Spleen (tissue), 11 donors: ENCODE data around the gene RAB43. TPM values are rescaled to one million over a fixed set of nuclear protein-coding genes. Genes with fewer than 3 reads are reported as not detected.

ENCODE experiments used
- DNase-seq: peaks from one replicate; pipeline ENCODE4 v3.0.0-alpha.2; 2020
- H3K27ac ChIP-seq, 8 donors: fragments of 200-600 bp; sonication (generic) in 7 of 8; 1 replicate in 4 of 8; 2 replicates in 4 of 8; pipeline versions ENCODE4 v1.5.0 to v1.8.0; 2016 to 2021; ENCODE audit warnings: inconsistent platforms in 4 of 8, mild to moderate bottlenecking in 4 of 8, moderate library complexity in 1 of 8
- H3K27me3 ChIP-seq, 7 donors: fragments of 200-600 bp; sonication (generic) in 6 of 7; replicated peaks in 1 of 7; 1 replicate in 4 of 7; 2 replicates in 3 of 7; pipeline versions ENCODE4 v1.5.0 to v1.8.0; 2016 to 2021; ENCODE audit warnings: inconsistent platforms in 3 of 7, mild to moderate bottlenecking in 1 of 7
- H3K36me3 ChIP-seq, 6 donors: fragments of 200-600 bp; sonication (generic) in 5 of 6; 1 replicate in 4 of 6; 2 replicates in 2 of 6; pipeline versions ENCODE4 v1.5.0 to v1.8.0; 2016 to 2021; ENCODE audit warnings: inconsistent platforms in 2 of 6
- H3K4me1 ChIP-seq, 6 donors: fragments of 200-600 bp; sonication (generic) in 5 of 6; 1 replicate in 3 of 6; 2 replicates in 3 of 6; pipeline versions ENCODE4 v1.5.0 to v1.8.0; 2016 to 2021; ENCODE audit warnings: inconsistent platforms in 3 of 6
- H3K4me3 ChIP-seq, 8 donors: fragments of 200-600 bp; sonication (generic) in 7 of 8; 1 replicate in 4 of 8; 2 replicates in 4 of 8; pipeline versions ENCODE4 v1.5.0 to v1.8.0; 2016 to 2021; ENCODE audit warnings: inconsistent platforms in 4 of 8, mild to moderate bottlenecking in 4 of 8, moderate library complexity in 2 of 8
- H3K9me3 ChIP-seq, 8 donors: fragments of 200-600 bp; sonication (generic) in 7 of 8; 1 replicate in 4 of 8; 2 replicates in 4 of 8; pipeline versions ENCODE4 v1.5.0 to v1.8.0; 2016 to 2021; ENCODE audit warnings: inconsistent platforms in 4 of 8
- CTCF ChIP-seq, 11 experiments: fragments of 200-600 bp in 7 of 11; fragments of 450-650 bp in 4 of 11; sonication (generic) in 4 of 11; IDR thresholded peaks in 8 of 11; conservative IDR thresholded peaks in 3 of 11; 1 replicate in 7 of 11; 2 replicates in 4 of 11; pipeline versions ENCODE4 v1.4.0 to v1.8.0; 2016 to 2021; ENCODE audit warnings: antibody characterized with exemption in 11 of 11, inconsistent platforms in 4 of 11, mild to moderate bottlenecking in 1 of 11
- POLR2A ChIP-seq, 3 donors: fragments of 450-650 bp; IDR thresholded peaks; one replicate each; pipeline ENCODE4 v1.5.1; 2017; ENCODE audit warnings: antibody characterized with exemption in 3 of 3, mild to moderate bottlenecking in 1 of 3
- POLR2AphosphoS5 ChIP-seq, 3 donors: sonication (generic); formaldehyde crosslinking; IDR thresholded peaks; one replicate each; pipeline ENCODE4 v1.5.1; 2017; ENCODE audit warnings: antibody characterized with exemption in 3 of 3
- WGBS, 5 donors: extraction: QIAGEN DNeasy Blood & Tissue Kit in 3 of 5; methylation state at CpG; one replicate each; pipeline versions ENCODE4 v1.1.5 to v1.1.7; 2013 to 2018; 5-methylcytosine and 5-hydroxymethylcytosine counted together
- intact Hi-C: fragments of 100-400 bp; cut with DNase I; formaldehyde crosslinking; loops from one replicate; pipeline ENCODE4 v1.15.0; 2023; ENCODE audit warnings: low total_unique reads
- polyA plus RNA-seq, 3 donors: library from polyadenylated mRNA; stranded (reverse); fragments of 200-250 nt; gene quantifications; one replicate each; pipeline ENCODE4 v1.2.1, GENCODE V29; 2013
- total RNA-seq, 7 donors: library from RNA; depleted of rRNA in 3 of 7; stranded (reverse); fragments of >200 nt in 3 of 7; fragmentation: NEBNext Ultra II Directional in 4 of 7; extraction: Animal tissue kit (Norgen Biotek cat#: 25700) in 4 of 7; gene quantifications; one replicate each; pipeline versions ENCODE4 v1.1.0 to v1.2.1, GENCODE V29; 2016 to 2021
- donor health status: healthy with polysubstance abuse.
- donor health status: DM: no; HTN: no; CAD: no; lungs with moderate emphysema.
- donor health status: DM: no; HTN: no; CAD: no.
- donor health status: Bipolar disorder and iron deficiency.
- donor health status: healthy.
- donor health status: DM: no; HTN: no; CAD: no.
- donor health status: DM: yes; HTN: yes; CAD: no.

The RAB43 gene
- total and polyA plus RNA-seq, 10 donors: 3.1 to 49.6 (median 29.7) TPM

DNA sequence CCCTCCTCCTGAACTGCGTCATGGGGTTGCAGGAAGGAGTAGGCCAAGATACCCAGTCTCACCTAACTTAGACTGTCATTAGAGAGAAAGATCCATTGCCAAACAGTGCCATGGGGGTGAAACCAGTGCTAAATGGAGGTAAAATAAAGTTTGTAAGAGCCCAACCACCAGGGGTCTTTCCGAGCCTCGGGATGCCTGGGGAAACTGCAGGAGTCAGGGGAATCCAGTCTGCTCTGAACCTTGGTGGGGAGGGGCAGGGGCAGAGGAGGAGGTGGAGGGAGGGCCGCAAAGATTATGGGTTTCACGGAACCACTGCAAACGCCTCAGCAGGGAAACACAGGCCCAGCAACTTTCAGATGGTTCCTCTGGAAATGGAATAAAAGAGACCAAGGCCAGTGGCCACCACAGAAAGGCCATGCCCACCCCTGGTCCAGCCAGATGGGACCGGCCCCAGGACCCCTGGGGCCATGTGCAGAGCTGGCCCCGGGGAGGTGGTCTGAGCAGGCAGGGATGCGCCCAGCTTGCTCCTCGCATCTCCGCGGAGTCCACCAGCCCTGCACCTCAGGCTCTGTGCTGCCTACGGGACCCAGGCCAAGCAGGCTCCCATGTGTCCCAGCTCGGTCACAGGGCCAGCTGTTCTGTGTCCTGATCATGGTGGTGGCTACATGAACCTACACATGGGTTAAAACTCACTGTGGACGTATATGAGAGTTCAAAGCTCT, 80.9 kb downstream of the RAB43 start:
- Histone ChIP-seq H3K4me1 (peaks cover 5 to 30% (median 18%) of the 10 kb centered on the region in 6 donors), H3K4me3 (no peak overlapping the region), H3K27ac (no peak overlapping the region), H3K36me3 (no peaks in the 10 kb centered on the region), H3K9me3 (peaks cover 0 to 13% (median 8%) of the 10 kb centered on the region in 8 donors), H3K27me3 (peaks cover 0 to 42% (median 4%) of the 10 kb centered on the region in 7 donors)
- no peak for DNase-seq
- intact Hi-C loops: no loop called here
- TF ChIP-seq POLR2AphosphoS5 (IDR thresholded peaks at IDR 0.05) (no peak), POLR2A (IDR thresholded peaks at IDR 0.05) (no peak), CTCF (IDR thresholded peaks at IDR 0.05 in 8 of 11, conservative IDR thresholded peaks at IDR 0.05 in 3 of 11) (no peak)
- 74 to 96% (median 93%) methylated on average over 10 to 15 of the region's 15 CpGs for WGBS, 5 donors

DNA sequence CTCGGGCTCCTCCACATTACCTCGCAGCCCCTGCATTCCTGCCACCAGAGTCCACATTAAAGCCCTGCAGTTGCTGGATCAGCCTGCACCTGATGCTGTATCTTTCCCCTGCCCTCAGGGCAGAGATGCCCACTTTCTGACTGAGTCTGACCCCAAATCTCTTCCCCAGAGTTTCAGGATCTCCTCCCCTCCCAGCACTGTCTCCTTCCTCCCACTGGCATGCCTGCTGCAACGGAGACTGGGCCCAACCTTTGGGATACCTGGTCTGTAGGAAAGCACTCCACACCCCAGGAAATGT, 81.6 kb downstream of the RAB43 start:
- Histone ChIP-seq H3K9me3 (peaks cover 0 to 12% (median 8%) of the 10 kb centered on the region in 8 donors), H3K27me3 (peaks cover 0 to 35% (median 0%) of the 10 kb centered on the region in 7 donors), H3K27ac (no peak overlapping the region), H3K4me3 (no peak overlapping the region), H3K4me1 (peaks cover 4 to 32% (median 20%) of the 10 kb centered on the region in 6 donors), H3K36me3 (no peaks in the 10 kb centered on the region)
- TF ChIP-seq CTCF (IDR thresholded peaks at IDR 0.05 in 8 of 11, conservative IDR thresholded peaks at IDR 0.05 in 3 of 11): no peak
- no peak for TF ChIP-seq POLR2AphosphoS5 (IDR thresholded peaks at IDR 0.05)
- no peak for TF ChIP-seq POLR2A (IDR thresholded peaks at IDR 0.05)
- intact Hi-C loops: no loop called here
- WGBS, 5 donors: 71 to 86% (median 78%) methylated on average over 3 of the region's 3 CpGs
- DNase-seq: no peak

DNA sequence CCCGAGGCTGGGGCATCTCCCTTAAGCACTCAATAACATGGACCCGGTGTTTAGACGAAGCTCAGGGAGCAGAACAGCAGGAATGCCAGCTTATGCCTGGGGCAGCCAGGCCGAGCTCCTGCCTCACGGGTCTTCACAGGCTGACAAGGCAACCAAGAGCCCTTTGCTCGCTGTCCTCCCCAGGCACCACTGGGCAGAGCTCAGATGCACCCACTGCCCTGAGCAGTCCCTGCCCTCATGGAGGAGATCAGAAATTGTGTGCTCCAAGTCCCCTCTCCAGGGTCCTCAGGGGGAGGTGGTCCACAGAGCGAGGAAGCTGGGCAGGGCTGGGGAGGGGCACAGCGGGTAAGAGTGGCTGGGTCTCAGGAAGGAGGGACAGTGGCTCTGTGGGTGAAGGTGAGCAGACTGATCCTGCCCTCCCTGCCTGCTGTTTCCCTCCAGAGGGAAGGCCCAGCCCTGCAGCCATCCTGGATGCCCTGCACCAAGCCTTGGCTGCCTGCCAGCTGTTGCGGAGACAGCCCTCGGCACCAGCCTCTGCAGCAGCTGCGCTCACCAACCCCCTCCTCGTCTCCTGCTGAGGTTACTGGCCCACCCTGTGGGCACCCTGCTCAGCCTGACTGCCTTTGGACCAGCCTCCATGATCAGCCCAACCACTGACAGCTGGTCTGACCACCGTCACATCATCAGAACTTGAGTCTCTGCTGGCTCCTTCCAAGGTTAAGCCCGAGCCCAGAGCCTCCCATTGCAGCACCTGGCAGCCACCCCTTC, 82.1 kb downstream of the RAB43 start:
- no peak for TF ChIP-seq POLR2A (IDR thresholded peaks at IDR 0.05)
- TF ChIP-seq POLR2AphosphoS5 (IDR thresholded peaks at IDR 0.05): peak in 1 of 3 donors; percentile 38
- 47 to 75% (median 62%) methylated on average over 7 to 14 of the region's 14 CpGs for WGBS, 5 donors
- Histone ChIP-seq H3K9me3 (peaks cover 0 to 7% (median 4%) of the 10 kb centered on the region in 8 donors), H3K27ac (no peak overlapping the region), H3K27me3 (peaks cover 0 to 30% (median 0%) of the 10 kb centered on the region in 7 donors), H3K4me1 (peaks cover 7 to 38% (median 25%) of the 10 kb centered on the region in 6 donors), H3K36me3 (no peaks in the 10 kb centered on the region), H3K4me3 (no peak overlapping the region)
- DNase-seq: no peak
- intact Hi-C loops: no loop called here

DNA sequence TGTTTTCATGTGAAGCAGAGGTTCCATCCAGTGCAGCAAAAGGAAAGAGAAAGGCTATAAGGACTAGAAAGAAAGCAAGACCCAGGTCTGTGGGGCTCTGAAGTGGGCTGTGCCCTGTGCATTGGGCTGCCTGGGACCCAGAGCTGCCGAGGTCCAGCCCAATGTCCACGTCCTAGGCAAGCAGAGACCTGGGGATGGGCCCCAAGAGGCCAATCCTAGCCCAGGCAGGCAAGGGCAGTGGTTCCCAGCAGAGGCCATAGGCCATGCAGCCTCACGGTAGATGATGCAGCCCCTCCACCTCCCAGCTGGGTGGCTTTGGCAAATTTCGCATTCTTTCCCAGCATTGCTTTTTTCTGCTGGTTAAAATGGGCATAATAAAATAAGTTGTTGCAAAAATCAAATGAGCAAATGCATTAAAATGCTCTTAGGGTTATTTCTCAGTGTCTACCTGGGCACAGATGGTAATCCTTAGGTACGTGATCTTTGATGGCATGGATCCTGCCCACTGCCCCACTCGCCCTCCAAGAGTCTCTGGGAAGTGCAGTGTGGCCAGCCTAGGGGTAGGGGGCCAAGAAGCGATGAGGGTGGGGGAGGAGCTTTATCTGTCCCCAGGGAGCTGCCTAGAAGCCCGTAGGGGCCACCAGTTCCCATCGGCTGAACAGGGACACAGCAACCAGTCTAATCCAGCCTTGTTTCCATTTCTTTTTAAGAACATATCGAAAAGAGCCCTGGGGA, 83.3 kb downstream of the RAB43 start:
- 83 to 88% (median 85%) methylated on average over 10 of the region's 10 CpGs for WGBS, 5 donors
- H3K4me1 ChIP-seq: peaks cover 7 to 49% (median 28%) of the 10 kb centered on the region in 6 donors
- peaks cover 0 to 26% (median 0%) of the 10 kb centered on the region in 7 donors for H3K27me3 ChIP-seq
- intact Hi-C loops: no loop called here
- no peak overlapping the region for H3K27ac ChIP-seq
- TF ChIP-seq POLR2A (IDR thresholded peaks at IDR 0.05) (no peak), CTCF (IDR thresholded peaks at IDR 0.05 in 8 of 11, conservative IDR thresholded peaks at IDR 0.05 in 3 of 11) (no peak), POLR2AphosphoS5 (IDR thresholded peaks at IDR 0.05) (no peak)
- H3K4me3 ChIP-seq: no peak overlapping the region
- no peaks in the 10 kb centered on the region for H3K36me3 ChIP-seq
- H3K9me3 ChIP-seq: no peaks in the 10 kb centered on the region
- no peak for DNase-seq

Other genes with a start within 250 kb of the RAB43 start
- gene ACAD9, start 242.2 kb downstream of the RAB43 start, total RNA-seq: 10 to 100 TPM; 39.6 to 52.8 (median 49.2) TPM
- gene ACAD9, start 242.2 kb downstream of the RAB43 start, polyA plus RNA-seq: 10 to 100 TPM; 18.8 to 31.9 (median 25.0) TPM
- gene CFAP92, start 127.7 kb downstream of the RAB43 start, total RNA-seq: 1 to 10 TPM; 1.1 to 3.1 (median 1.3) TPM
- gene CFAP92, start 127.7 kb downstream of the RAB43 start, polyA plus RNA-seq: under 1 TPM; 0.29 to 0.63 (median 0.45) TPM
- 10 to 100 TPM in 2 of 7 donors, 1 to 10 TPM in 5; 3.7 to 11.2 (median 7.6) TPM for gene EFCC1, start 120.5 kb downstream of the RAB43 start, total RNA-seq
- 1 to 10 TPM; 2.0 to 8.9 (median 8.7) TPM for gene EFCC1, start 120.5 kb downstream of the RAB43 start, polyA plus RNA-seq
- 10 to 100 TPM in 1 of 7 donors, 1 to 10 TPM in 6; 4.2 to 14.9 (median 7.9) TPM for gene GP9, start 61.0 kb downstream of the RAB43 start, total RNA-seq
- gene GP9, start 61.0 kb downstream of the RAB43 start, polyA plus RNA-seq: 1 to 10 TPM; 1.4 to 5.5 (median 2.2) TPM
- 10 to 100 TPM; 21.4 to 33.8 (median 30.0) TPM for gene ISY1, start 39.3 kb upstream of the RAB43 start, total RNA-seq
- gene ISY1, start 39.3 kb upstream of the RAB43 start, polyA plus RNA-seq: 10 to 100 TPM; 22.2 to 29.8 (median 25.2) TPM
- 100 to 1,000 TPM; 252 to 420 (median 279) TPM for gene CNBP, start 62.1 kb upstream of the RAB43 start, total RNA-seq
- gene CNBP, start 62.1 kb upstream of the RAB43 start, polyA plus RNA-seq: 100 to 1,000 TPM; 301 to 360 (median 324) TPM
- 100 to 1,000 TPM in 5 of 7 donors, 10 to 100 TPM in 2; 90.8 to 134 (median 116) TPM for gene COPG1, start 127.8 kb upstream of the RAB43 start, total RNA-seq
- gene COPG1, start 127.8 kb upstream of the RAB43 start, polyA plus RNA-seq: 10 to 100 TPM; 47.8 to 52.3 (median 49.8) TPM
- 10 to 100 TPM; 24.0 to 31.9 (median 30.7) TPM for gene HMCES, start 157.1 kb upstream of the RAB43 start, total RNA-seq
- gene HMCES, start 157.1 kb upstream of the RAB43 start, polyA plus RNA-seq: 10 to 100 TPM; 16.1 to 60.7 (median 18.8) TPM